ENCODE data around the gene PLEKHF1. TPM values are rescaled to one million over a fixed set of nuclear protein-coding genes. Genes with fewer than 3 reads are reported as not detected.

PLEKHF1 gene
- total RNA-seq = 10 to 100 TPM; 49.4 to 52.1 TPM

GRCh38 chr19:29665215-29665825 is at the start of gene PLEKHF1:
Gene PLEKHF1, plus strand, starts transcription at chr19:29665461. Its CDS starts 8,379 bp downstream, at chr19:29673840.
- Mint-ChIP-seq H3K36me3 (ENCODE audit: low read depth) (peaks cover 37% of the 10 kb centered on the region), H3K4me1 (peaks cover 69% of the 10 kb centered on the region), H3K4me3 (peak within 1 kb of the TSS; percentile 88), H3K27me3 (no peaks in the 10 kb centered on the region), H3K27ac (peak within 1 kb of the TSS; percentile 95), H3K9me3 (no peaks in the 10 kb centered on the region)
- CTCF ChIA-PET = interaction anchor here (0.9 to 4.9 kb wide), 10 partner anchors 13 to 59 kb away, joined by 3 to 49 read pairs (median 4); partner anchors contain the start of gene POP4
- POLR2A ChIA-PET = interaction anchor here (1.4 kb wide), 1 partner anchor 42 kb away, joined by 4 read pairs; no protein-coding TSS in a partner anchor
- DNase-seq = peak; percentile 85

- POLR2A ChIA-PET = no interaction called here
- no peak for DNase-seq
- no peaks in the 10 kb centered on the region for H3K9me3 Mint-ChIP-seq
- no peak overlapping the region for H3K4me3 Mint-ChIP-seq
- CTCF ChIA-PET = interaction anchor here (0.8 to 1.2 kb wide), 3 partner anchors 11 to 101 kb away, joined by 3 read pairs; no protein-coding TSS in a partner anchor
- H3K27me3 Mint-ChIP-seq = no peaks in the 10 kb centered on the region
- peaks cover 30% of the 10 kb centered on the region for H3K4me1 Mint-ChIP-seq
- H3K36me3 Mint-ChIP-seq (ENCODE audit: low read depth) = peaks cover 37% of the 10 kb centered on the region
- no peak overlapping the region for H3K27ac Mint-ChIP-seq
Observed at GRCh38 chr19:29615891-29616425, 49.3 kb upstream of the PLEKHF1 start.

GRCh38 chr19:29616541-29616940 is 48.7 kb upstream of the PLEKHF1 start:
- H3K36me3 Mint-ChIP-seq (ENCODE audit: low read depth) = peaks cover 31% of the 10 kb centered on the region
- H3K9me3 Mint-ChIP-seq = no peaks in the 10 kb centered on the region
- POLR2A ChIA-PET = no interaction called here
- peaks cover 31% of the 10 kb centered on the region for H3K4me1 Mint-ChIP-seq
- CTCF ChIA-PET = interaction anchor here (0.8 to 1.2 kb wide), 6 partner anchors 11 to 100 kb away, joined by 3 read pairs; partner anchors contain the start of gene POP4
- no peak for DNase-seq
- H3K27ac Mint-ChIP-seq = no peak overlapping the region
- H3K27me3 Mint-ChIP-seq = no peaks in the 10 kb centered on the region
- no peak overlapping the region for H3K4me3 Mint-ChIP-seq

- peak overlapping the region; percentile 63 for H3K27ac Mint-ChIP-seq
- no peaks in the 10 kb centered on the region for H3K27me3 Mint-ChIP-seq
- H3K4me1 Mint-ChIP-seq = peaks cover 42% of the 10 kb centered on the region
- POLR2A ChIA-PET = no interaction called here
- H3K4me3 Mint-ChIP-seq = no peak overlapping the region
- DNase-seq = no peak
- no peaks in the 10 kb centered on the region for H3K9me3 Mint-ChIP-seq
- CTCF ChIA-PET = interaction anchor here (0.8 to 1.5 kb wide), 5 partner anchors 12 to 99 kb away, joined by 3 to 4 read pairs (median 3); partner anchors contain the start of gene POP4
- peaks cover 23% of the 10 kb centered on the region for H3K36me3 Mint-ChIP-seq (ENCODE audit: low read depth)
Observed at GRCh38 chr19:29617366-29618266, 47.6 kb upstream of the PLEKHF1 start.

- DNase-seq = no peak
- Mint-ChIP-seq H3K4me1 (peaks cover 50% of the 10 kb centered on the region), H3K36me3 (ENCODE audit: low read depth) (peaks cover 19% of the 10 kb centered on the region), H3K4me3 (no peak overlapping the region), H3K27ac (no peak overlapping the region), H3K27me3 (no peaks in the 10 kb centered on the region), H3K9me3 (no peaks in the 10 kb centered on the region)
- ChIA-PET POLR2A (no interaction called here), CTCF (interaction anchor here (1.4 to 4.3 kb wide), 3 partner anchors 8 to 98 kb away, joined by 3 to 32 read pairs (median 11); no protein-coding TSS in a partner anchor)
Observed at GRCh38 chr19:29618434-29618833, 46.8 kb upstream of the PLEKHF1 start.

- Mint-ChIP-seq H3K4me1 (peaks cover 55% of the 10 kb centered on the region), H3K4me3 (no peak overlapping the region), H3K36me3 (ENCODE audit: low read depth) (peaks cover 19% of the 10 kb centered on the region), H3K27me3 (no peaks in the 10 kb centered on the region), H3K9me3 (no peaks in the 10 kb centered on the region), H3K27ac (no peak overlapping the region)
- CTCF ChIA-PET = interaction anchor here (1.3 to 4.3 kb wide), 7 partner anchors 8 to 249 kb away, joined by 3 to 32 read pairs (median 4); partner anchors contain the start of genes PLEKHF1 and POP4
- POLR2A ChIA-PET = no interaction called here
- no peak for DNase-seq
Observed at GRCh38 chr19:29618871-29619270, 46.4 kb upstream of the PLEKHF1 start.

- ChIA-PET CTCF (interaction anchor here (0.6 to 4.3 kb wide), 6 partner anchors 10 to 380 kb away, joined by 3 to 32 read pairs (median 3); no protein-coding TSS in a partner anchor), POLR2A (no interaction called here)
- Mint-ChIP-seq H3K4me3 (peak overlapping the region; percentile 64), H3K27ac (peak overlapping the region; percentile 97), H3K4me1 (peaks cover 62% of the 10 kb centered on the region), H3K9me3 (no peaks in the 10 kb centered on the region), H3K27me3 (no peaks in the 10 kb centered on the region), H3K36me3 (ENCODE audit: low read depth) (peaks cover 8% of the 10 kb centered on the region)
- DNase-seq = peak; percentile 53
Observed at GRCh38 chr19:29620931-29621351, 44.3 kb upstream of the PLEKHF1 start.

- Mint-ChIP-seq H3K27me3 (no peaks in the 10 kb centered on the region), H3K4me1 (peaks cover 57% of the 10 kb centered on the region), H3K36me3 (ENCODE audit: low read depth) (no peaks in the 10 kb centered on the region), H3K4me3 (peak overlapping the region; percentile 77), H3K27ac (peak overlapping the region; percentile 97), H3K9me3 (no peaks in the 10 kb centered on the region)
- DNase-seq = peak; percentile 53
- CTCF ChIA-PET = interaction anchor here (0.7 to 4.3 kb wide), 12 partner anchors 12 to 379 kb away, joined by 3 to 32 read pairs (median 4); partner anchors contain the start of gene PLEKHF1
- POLR2A ChIA-PET = no interaction called here
Observed at GRCh38 chr19:29622166-29623070, 42.8 kb upstream of the PLEKHF1 start.

- CTCF ChIA-PET = interaction anchor here (0.8 to 2.8 kb wide), 12 partner anchors 9 to 71 kb away, joined by 3 to 14 read pairs (median 4); partner anchors contain the start of gene PLEKHF1
- Mint-ChIP-seq H3K27me3 (no peaks in the 10 kb centered on the region), H3K9me3 (no peaks in the 10 kb centered on the region), H3K27ac (peak overlapping the region; percentile 97), H3K4me3 (peak overlapping the region; percentile 77), H3K36me3 (ENCODE audit: low read depth) (no peaks in the 10 kb centered on the region), H3K4me1 (peaks cover 57% of the 10 kb centered on the region)
- POLR2A ChIA-PET = interaction anchor here (0.7 to 1.3 kb wide), 2 partner anchors 42 to 74 kb away, joined by 3 to 4 read pairs; partner anchors contain the start of gene PLEKHF1
- DNase-seq = peak; percentile 58
Observed at GRCh38 chr19:29623726-29624488, 41.4 kb upstream of the PLEKHF1 start.

- POLR2A ChIA-PET = interaction anchor here (0.7 to 1.3 kb wide), 2 partner anchors 14 to 41 kb away, joined by 3 to 4 read pairs; partner anchors contain the start of gene PLEKHF1
- H3K27me3 Mint-ChIP-seq = no peaks in the 10 kb centered on the region
- peak overlapping the region; percentile 77 for H3K4me3 Mint-ChIP-seq
- peak overlapping the region; percentile 97 for H3K27ac Mint-ChIP-seq
- DNase-seq = no peak
- CTCF ChIA-PET = interaction anchor here (0.7 to 2.8 kb wide), 12 partner anchors 10 to 70 kb away, joined by 3 to 14 read pairs (median 4); partner anchors contain the start of gene PLEKHF1
- no peaks in the 10 kb centered on the region for H3K36me3 Mint-ChIP-seq (ENCODE audit: low read depth)
- no peaks in the 10 kb centered on the region for H3K9me3 Mint-ChIP-seq
- H3K4me1 Mint-ChIP-seq = peaks cover 57% of the 10 kb centered on the region
Observed at GRCh38 chr19:29624489-29625185, 40.6 kb upstream of the PLEKHF1 start.

Measured in activated CD4-positive, alpha-beta T cell treated with anti-CD3 and anti-CD28 coated beads, Interleukin-2, amount 10 ng/mL, durations not matched to agents 7 days and 5 days (primary cell).